Right ventricle myocardium inferior (tissue), 1 donor: ENCODE results near the gene PRRC2C. TPM values are rescaled to one million over a fixed set of nuclear protein-coding genes. Genes with fewer than 3 reads are reported as not detected.
"Not testable (repeated sequence)": the region's sequence is repeated elsewhere in the genome, so short reads cannot be mapped to it uniquely, and the experiment has no call there.

Source experiments
- ATAC-seq: fragments of 200-7000 bp; cut with Tn5 transposase; one replicate; pipeline ENCODE4 v1.9.1; 2020; ENCODE audit warnings: mild to moderate bottlenecking, moderate library complexity
- DNase-seq: peaks from one replicate; pipeline ENCODE4 v3.0.0; 2021; ENCODE audit errors: missing footprints
- intact Hi-C: fragments of 100-400 bp; cut with DNase I; formaldehyde crosslinking; loops from one replicate; pipeline ENCODE4 v1.11.0; 2022
- total RNA-seq: library from RNA; stranded (reverse); fragmentation: NEBNext Ultra II Directional; extraction: Animal tissue kit (Norgen Biotek cat#: 25700); gene quantifications from one replicate; pipeline ENCODE4 v1.2.1, GENCODE V29; 2021
- donor health status: DM: no; HTN: yes; CAD: no; lungs with severe emphysema.

Gene PRRC2C
- total RNA-seq, 1 donor from 2014 or later, result 45.7 TPM

DNA sequence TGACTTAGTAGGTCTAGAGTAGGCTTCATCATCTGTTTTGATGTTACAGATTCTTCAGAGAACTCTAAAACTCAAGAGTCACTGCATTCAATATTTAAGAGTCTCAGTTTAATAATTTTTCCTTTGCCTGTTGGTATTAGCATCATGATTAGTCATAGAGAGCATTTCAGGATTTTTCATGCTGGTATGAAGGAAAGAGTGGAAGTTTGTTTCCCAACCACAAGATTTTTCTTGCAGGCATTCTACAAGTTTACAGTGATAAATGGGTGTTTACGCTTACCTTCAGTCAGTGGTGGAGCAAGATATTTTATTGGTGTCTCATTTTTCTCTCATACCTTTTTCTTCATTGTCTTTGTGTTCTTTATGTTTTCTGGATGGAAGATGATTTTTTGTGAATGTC lies 78.3 kb downstream of the PRRC2C start:
- DNase-seq (no peak), ATAC-seq (no peak)
- intact Hi-C loops, result no loop called here

DNA sequence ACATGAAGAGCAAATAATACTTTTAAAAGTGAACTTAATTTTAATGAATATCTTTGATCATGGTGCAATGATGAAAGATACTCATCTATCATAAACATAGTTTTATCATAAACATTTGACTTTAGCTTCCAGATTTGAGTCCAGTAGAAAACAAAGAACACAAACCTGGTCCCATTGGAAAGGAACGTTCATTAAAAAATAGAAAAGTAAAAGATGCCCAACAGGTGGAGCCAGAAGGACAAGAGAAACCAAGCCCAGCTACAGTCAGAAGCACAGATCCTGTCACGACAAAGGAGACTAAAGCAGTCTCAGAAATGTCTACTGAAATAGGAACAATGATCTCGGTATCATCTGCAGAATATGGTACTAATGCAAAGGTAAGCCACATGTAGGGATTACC lies 81.1 kb downstream of the PRRC2C start:
- ATAC-seq (no peak), DNase-seq (no peak)
- intact Hi-C loops, result no loop called here

DNA sequence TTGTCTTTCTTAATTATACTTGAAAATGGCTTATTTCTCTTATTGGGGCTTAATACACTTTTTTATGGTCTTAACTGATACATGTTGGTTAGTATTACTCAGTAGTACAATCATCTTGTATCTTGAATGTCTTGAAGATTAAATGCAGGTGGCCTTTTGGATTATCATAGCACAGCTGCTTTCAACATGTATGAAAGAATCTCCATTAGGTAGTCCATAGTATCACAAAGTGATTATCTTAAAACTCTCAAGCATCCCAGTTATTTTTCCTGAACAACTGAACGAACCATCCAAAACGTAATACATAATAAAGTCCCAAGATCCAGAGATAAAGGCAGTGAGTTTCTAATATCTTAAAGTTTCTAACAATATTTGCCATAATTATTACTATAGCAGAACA lies 85.0 kb downstream of the PRRC2C start:
- intact Hi-C loops, result no loop called here
- DNase-seq, result no peak

DNA sequence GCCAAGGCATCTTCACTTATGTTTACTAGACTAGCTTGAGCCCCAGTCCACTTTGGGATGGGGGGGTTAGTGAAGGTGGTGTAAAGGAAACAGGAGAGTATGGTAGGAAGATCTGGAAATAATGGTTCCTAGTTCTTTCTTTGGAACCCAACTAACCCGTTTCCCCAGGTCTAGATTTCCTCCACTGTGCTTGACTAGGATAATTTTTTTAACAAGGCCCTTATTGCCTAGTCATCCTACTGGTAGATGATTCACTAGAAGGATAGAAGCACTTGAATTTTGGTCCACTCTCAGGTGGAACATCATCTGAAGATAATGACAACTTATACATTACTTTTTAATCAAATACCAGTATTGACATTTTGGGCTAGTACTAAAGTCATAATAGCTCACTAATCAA lies 90.8 kb downstream of the PRRC2C start:
- intact Hi-C loops, result no loop called here

More for the DNA sequence above, 85.0 kb downstream of the PRRC2C start:
- no peak for ATAC-seq

DNA sequence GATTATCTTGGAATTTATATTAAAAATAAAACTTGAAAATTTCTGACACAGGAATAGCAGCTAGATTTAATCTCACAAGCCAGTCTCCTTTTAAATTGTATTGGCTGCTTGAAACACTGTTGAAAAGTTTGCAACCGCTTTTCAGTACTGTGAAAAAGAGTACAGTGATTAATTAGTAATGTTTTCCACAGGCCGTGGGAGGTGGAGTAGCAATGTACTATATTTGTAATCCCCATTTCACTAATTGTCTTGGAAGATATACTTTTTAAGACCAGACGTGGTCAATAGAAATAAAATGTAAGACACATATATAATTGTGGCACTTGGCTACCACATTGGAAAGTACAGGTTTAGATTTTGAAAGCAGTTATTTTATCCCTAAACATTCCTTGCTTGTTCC lies 95.9 kb downstream of the PRRC2C start:
- intact Hi-C loops, result loop anchor here (10.0 kb wide), 1 partner anchor 46 kb away; no protein-coding TSS in a partner anchor
- no peak for ATAC-seq
- no peak for DNase-seq

More for the DNA sequence above, 90.8 kb downstream of the PRRC2C start:
- DNase-seq (no peak), ATAC-seq (no peak)

DNA sequence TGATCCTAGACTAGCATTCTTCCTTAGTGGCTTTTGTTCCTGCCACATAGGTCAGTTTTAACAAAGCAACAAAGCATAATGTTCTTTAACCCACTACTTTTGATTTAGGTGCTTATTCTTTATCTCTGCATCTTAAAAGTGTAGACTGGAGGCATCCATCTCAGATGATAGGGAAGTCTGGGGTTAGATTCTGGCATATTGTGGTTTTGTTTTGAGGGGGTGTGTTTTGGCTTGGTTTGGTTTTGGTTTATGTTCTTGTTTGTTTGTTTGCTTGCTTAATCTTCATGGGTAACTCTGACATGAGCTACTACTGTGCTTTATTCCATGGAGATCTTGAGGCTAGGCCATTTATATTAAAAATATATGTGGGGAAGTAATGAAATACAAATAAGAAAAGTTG lies 96.4 kb downstream of the PRRC2C start:
- intact Hi-C loops, result loop anchor here (10.0 kb wide), 1 partner anchor 47 kb away; no protein-coding TSS in a partner anchor
- ATAC-seq, result no peak
- DNase-seq, result no peak

DNA sequence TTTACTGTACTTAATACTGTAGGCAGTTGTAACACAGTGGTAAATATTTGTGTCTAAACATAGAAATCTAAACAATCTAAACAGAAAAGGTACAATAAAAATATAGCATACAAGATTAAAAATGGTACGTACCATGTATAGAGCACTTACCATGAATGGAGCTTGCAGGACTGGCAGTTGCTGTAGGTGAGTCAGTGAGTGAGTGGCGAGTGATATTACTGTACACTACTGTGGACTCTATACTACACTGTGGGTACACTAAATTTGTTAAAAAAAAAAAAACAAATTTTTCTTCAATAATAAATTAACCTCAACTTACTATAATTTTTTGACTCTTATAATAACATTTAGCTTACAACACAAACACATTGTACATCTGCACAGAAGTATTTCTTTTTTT lies 97.3 kb downstream of the PRRC2C start:
- ATAC-seq (no peak), DNase-seq (no peak)
- intact Hi-C loops, result loop anchor here (10.0 kb wide), 1 partner anchor 48 kb away; no protein-coding TSS in a partner anchor

DNA sequence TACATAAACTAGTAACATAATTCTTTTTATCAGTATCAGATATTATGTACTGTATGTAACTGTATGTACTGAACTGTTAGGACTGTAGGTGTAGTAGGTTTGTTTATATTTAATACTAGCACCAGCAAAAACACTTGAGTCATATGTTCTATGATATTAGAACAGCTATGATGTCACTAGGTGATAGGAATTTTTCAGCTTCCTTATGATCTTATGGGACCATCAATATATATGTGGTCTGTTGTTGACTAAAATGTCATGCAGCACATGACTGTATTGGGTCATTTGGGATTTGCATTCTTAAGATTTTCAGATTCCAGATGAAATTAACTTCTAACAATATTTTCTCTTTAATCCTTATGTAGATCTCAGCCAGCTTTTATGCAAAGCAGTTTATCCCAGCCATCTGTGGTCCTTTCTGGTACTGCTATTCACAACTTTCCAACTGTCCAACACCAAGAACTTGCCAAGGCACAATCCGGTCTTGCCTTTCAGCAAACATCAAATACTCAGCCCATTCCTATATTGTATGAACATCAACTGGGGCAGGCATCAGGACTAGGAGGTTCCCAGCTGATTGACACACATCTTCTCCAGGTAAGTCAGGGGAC lies 98.4 kb downstream of the PRRC2C start:
- no peak for DNase-seq
- intact Hi-C loops, result loop anchor here (10.0 kb wide), 1 partner anchor 49 kb away; no protein-coding TSS in a partner anchor
- no peak for ATAC-seq

DNA sequence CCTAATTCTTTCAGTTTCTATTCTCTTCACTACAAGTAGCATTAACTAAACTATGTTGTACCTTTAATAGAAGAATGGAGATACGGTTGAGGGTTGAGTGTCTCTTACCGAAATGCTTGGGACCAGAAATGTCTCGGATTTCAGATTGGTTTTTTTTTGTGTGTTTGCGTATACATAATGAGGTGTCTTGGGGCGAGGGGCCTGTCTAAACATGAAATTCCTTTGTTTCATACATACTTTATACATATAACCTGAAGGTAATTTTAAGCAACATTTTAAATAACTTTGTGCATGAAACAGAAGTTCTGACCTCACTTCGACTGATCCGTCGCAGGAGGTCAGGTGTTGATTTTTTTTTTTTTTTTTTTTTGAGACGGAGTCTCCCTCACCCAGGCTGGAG lies 100.4 kb downstream of the PRRC2C start:
- intact Hi-C loops, result loop anchor here (10.0 kb wide), 1 partner anchor 51 kb away; no protein-coding TSS in a partner anchor
- ATAC-seq (no peak), DNase-seq (no peak)

DNA sequence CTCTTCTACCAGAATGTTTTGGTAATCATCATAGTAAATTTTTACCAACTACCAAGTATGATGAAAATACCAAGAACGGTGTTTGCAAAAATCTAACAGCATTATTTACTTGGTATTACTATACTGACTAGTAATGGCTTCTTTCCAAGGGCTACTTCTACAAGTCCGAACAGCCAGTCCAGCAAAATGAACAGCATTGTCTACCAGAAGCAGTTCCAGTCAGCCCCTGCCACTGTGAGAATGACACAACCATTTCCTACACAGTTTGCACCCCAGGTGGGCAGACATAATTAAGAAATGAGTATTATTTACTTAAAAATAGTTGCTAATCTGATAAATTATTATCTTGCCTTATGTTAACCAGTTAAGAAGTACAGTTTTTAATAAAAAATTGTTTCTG lies 102.9 kb downstream of the PRRC2C start:
- intact Hi-C loops, result loop anchor here (10.0 kb wide), 1 partner anchor 53 kb away; no protein-coding TSS in a partner anchor
- ATAC-seq (no peak), DNase-seq (no peak)

DNA sequence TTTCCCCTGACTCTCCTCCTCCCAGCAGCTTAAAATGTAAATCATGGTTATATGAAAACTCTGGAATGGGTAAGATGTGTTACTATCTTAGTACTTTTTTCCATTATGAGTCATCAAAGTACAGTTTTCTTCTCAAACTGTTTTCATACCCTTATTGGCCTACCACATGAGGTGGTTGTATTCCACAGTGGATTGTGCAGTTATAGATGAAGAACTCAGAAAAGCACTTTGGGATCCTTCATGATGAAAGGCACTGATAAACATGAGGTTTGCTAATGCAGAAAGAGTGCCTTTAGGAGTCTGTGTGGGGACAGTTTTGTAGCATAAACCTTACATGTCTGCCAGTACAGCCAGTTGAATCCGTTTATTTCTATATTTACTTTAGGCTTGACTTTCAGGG lies 104.7 kb downstream of the PRRC2C start:
- no peak for DNase-seq
- intact Hi-C loops, result no loop called here
- no peak for ATAC-seq

DNA sequence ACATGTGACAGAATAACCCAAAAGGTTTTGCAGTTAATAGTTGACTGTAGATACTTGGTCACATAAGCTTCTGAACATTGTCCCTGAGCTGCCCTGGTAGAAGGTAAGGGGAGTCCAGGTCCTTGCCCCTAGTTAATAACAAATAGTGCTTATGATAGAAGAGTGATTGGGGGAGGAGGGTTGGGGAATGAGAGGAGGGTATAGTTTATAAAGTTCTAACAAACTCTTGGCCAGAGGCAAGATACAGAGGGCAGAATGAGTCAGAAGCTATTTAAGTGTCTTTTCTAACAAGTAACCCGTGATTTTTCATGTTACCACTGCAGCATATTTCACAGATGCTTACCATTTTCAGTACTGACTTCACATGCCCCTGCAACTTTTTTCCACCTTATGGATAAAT lies 110.0 kb downstream of the PRRC2C start:
- no peak for DNase-seq
- intact Hi-C loops, result no loop called here
- ATAC-seq, result no peak

DNA sequence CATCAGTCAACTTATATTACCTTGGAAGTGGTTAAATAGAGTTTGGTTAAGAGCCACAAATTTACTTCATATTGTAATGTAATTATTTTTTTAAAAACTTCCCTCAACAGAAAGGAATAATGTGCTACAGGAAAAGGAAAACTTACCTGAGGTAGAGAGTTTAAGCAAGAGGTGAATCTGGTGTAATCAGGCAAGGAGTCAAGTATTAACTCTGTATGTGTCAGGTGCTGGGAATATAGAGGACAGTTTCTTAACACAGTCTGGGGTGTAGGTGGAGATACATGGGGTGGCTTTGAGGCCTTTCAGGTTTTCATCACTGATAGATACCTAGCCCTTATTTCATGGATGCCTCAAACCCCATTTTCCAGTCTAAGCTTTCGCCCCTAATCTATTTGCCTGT lies 110.8 kb downstream of the PRRC2C start:
- ATAC-seq (no peak), DNase-seq (no peak)
- intact Hi-C loops, result no loop called here

DNA sequence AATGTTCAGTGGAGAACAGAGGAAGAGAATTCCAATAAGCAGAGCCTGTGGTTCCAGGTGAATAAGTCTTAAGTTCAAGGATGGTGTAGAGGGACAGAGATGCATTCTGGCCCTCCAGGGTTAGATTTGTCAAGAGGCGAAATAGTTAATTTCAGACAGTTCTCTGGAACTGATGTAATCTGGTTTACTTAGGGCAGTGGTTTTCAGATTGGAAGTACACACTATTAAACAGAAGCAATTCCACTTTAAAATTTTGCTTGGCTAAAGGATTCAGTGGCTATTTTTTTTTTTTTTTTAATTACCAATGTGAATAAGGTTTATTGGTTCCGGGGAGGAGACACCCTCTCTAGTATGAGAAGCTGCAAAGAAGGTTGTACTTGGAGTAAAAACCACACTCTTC lies 111.4 kb downstream of the PRRC2C start:
- no peak for DNase-seq

DNA sequence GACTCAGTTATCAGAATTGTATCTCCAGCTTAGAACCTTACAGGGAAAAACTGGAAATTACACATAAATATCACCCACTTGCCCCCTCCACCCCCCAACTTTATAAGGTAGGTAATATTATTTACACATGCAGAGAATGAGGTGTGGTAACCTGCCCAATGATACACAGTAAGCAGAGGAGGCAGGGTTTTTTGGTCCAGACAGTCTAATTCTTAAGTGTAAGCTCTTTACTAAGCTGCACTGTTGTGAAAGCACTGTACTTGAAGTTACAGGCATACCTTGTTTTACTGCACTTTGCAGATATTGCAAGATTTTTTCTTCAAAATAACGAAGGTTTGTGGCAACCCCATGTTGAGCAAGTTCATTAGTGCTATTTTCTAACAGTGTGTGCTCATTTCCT lies 111.9 kb downstream of the PRRC2C start:
- intact Hi-C loops, result no loop called here
- DNase-seq (no peak), ATAC-seq (no peak)

More for the DNA sequence above, 111.4 kb downstream of the PRRC2C start:
- intact Hi-C loops, result no loop called here
- ATAC-seq, result no peak

DNA sequence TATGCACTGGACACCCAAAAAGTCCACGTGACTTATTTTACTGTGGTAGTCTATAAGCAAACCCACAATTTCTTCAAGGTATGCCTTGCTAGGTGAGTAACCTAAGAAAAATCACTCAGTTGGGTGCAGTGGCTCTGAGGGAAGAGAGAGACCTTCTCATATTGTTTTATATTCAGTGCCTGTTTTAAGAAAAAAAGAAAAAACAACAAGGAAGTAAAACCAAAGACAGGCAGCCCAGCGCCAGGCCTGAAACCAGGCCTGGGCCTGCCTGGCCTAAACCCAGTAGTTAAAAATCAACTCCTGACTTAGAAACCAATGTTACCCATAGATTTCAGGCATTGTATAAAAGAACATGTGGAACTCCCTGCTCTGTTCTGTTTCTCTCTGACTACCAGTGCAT lies 115.0 kb downstream of the PRRC2C start:
- DNase-seq, intact Hi-C loops, ATAC-seq: not testable (repeated sequence)

DNA sequence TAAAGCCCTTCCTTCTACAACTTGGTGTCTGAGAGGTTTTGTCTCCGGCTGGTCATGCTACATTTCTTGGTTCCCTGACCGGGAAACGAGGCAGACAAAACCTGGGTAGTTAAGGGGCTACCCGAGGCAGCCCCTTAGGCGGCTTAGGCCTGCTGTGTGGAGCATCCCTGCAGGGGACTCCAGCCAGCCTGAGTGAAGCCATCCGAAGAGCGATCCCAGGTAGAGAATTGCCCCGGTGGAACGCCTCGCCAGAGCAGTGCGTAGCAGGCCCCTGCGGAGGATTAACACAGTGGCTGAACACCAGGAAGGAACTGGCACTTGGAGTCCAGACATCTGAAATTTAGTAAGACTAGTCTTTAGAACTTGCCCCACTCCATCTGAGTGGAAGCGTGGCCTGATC lies 115.5 kb downstream of the PRRC2C start:
- DNase-seq (no peak), ATAC-seq (no peak)
- intact Hi-C loops, result no loop called here

DNA sequence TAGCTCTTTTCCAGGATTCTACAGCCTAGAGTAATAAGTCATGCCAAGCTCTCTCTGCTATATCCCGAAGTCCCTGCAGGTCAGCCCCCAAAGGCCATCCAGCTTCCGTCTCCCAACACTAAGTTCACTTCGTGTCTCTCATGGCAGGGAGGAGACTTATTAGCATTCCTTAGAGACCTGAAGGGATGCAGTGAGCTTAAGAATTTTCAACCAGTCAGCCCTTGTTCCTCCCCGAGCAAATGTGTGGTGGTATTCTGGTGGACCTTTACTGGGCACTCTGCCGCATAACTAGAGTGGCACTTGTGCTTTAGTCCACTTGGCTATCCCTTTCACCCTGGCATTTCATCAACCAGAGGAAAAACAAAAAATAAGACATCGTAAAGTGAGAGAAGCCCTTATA lies 117.7 kb downstream of the PRRC2C start:
- intact Hi-C loops, DNase-seq, ATAC-seq: not testable (repeated sequence)

DNA sequence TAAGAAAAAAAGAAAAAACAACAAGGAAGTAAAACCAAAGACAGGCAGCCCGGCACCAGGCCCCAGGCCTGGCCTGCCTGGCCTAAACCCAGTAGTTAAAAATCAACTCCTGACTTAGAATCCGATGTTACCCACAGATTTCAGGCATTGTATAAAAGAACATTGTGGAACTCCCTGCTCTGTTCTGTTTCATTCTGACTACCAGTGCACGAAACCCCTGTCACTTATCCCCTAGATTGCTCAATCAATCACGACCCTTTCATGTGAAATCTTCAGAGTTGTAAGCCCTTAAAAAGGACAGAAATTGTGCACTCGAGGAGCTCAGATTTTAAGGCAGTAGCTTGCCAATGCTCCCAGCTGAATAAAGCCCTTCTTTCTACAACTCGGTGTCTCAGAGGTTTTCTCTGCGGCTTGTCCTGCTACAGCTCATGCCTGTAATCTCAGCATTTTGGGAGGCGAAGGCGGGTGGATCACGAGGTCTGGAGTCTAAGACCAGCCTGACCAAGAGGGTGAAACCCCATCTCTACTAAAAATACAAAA lies 121.1 kb downstream of the PRRC2C start:
- DNase-seq (no peak), ATAC-seq (no peak)
- intact Hi-C loops, result no loop called here

DNA sequence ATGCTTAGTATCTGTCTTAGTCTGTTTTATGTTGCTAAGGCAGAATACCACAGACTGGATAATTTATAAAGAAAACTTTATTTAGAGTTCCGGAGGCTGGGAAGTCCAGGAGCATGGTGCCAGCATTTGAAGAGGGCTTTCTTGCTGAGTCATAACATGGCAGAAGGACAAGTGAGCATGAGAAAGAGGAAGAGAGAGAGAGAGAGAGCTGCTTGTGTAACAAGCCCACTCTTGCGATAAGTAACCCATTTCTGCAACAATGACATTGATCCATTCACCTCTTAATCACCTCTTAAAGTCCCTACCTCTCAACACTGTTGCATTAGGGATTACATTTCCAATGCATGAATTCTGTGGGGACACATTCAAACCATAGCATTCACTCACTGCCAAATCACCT lies 125.1 kb downstream of the PRRC2C start:
- DNase-seq, result no peak
- ATAC-seq, result no peak
- intact Hi-C loops, result no loop called here

DNA sequence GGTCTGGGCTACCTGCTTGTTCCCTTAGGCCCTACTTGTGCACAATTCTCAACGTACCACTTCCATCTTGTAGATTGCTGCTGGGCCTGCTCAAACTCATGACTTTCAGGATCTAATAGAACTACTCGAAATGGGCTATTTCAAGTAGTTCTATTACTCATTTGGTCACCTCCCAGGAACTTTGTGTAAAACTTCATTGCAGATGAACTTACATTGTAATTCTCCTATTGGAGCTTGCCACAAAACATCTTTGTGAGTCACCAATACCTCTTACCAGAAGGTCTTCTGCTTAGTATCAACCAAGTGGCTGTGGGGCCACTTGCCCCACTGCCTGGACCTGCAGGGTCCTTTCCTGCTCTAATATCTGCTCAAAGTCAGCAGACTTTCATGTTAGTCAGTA lies 126.0 kb downstream of the PRRC2C start:
- intact Hi-C loops, result no loop called here
- DNase-seq, result no peak
- ATAC-seq, result no peak
